H1 (cell line): ENCODE data around the gene CD7. TPM values are rescaled to one million over a fixed set of nuclear protein-coding genes. Genes with fewer than 3 reads are reported as not detected.

Experiments
- KDM1A ChIP-seq: fragments of 200-600, 300-600 bp; sonication (generic); IDR thresholded peaks from 2 replicates; pipeline ENCODE4 v1.7.1; 2016; ENCODE audit warnings: mild to moderate bottlenecking, low read length, borderline replicate concordance
- KDM4A ChIP-seq: IDR thresholded peaks from one replicate; pipeline ENCODE4 v1.7.1; 2012; ENCODE audit warnings: low read depth, mild to moderate bottlenecking, moderate library complexity, low read length, inconsistent platforms; ENCODE audit not compliant: severe bottlenecking
- SP2 ChIP-seq: IDR thresholded peaks from 2 replicates; pipeline ENCODE4 v1.6.1; 2012; ENCODE audit warnings: mild to moderate bottlenecking, low read length, inconsistent platforms
- polyA plus RNA-seq, 7 experiments: library from polyadenylated mRNA; depleted of rRNA in 3 of 7; stranded (reverse) in 5 of 7; unstranded in 2 of 7; fragments of >200 nt in 5 of 7; fragments of 200-250 nt in 2 of 7; gene quantifications; 1 replicate in 5 of 7; 2 replicates in 1 of 7; 4 replicates in 1 of 7; pipeline versions ENCODE4 v1.2.1 to v1.2.3, GENCODE V29; 2011 to 2013; ENCODE audit warnings: missing spikeins in 2 of 7, mixed read lengths in 2 of 7
- total RNA-seq: library from RNA; stranded (reverse); fragmentation: NEBNext Ultra II Directional; extraction: Animal tissue kit (Norgen Biotek cat#: 25700); gene quantifications from 2 replicates; pipeline ENCODE4 v1.2.1, GENCODE V29; 2021

The CD7 gene
- total and polyA plus RNA-seq, 2 of the 8 experiments (the other 6 are each of a cell fraction or from before 2014, with no cell fraction given) = 0.83 to 0.86 TPM

- TF ChIP-seq KDM1A (no peak), SP2 (no peak), KDM4A (no peak)
- TF ChIP-seq, all 59 proteins: peak for 0
Measured at GRCh38 chr17:82317394-82318168, at the start of gene CD7 (continued).
